HepG2 (cell line): Measurements from ENCODE around the gene PRRT2. TPM values are rescaled to one million over a fixed set of nuclear protein-coding genes. Genes with fewer than 3 reads are reported as not detected.

Source experiments
- DPF2 ChIP-seq: sonication (generic); formaldehyde crosslinking; IDR thresholded peaks from 2 replicates; pipeline ENCODE4 v1.4.0; 2020; ENCODE audit warnings: mild to moderate bottlenecking, low read depth, missing genetic modification reagents, borderline replicate concordance
- GATAD2A ChIP-seq: IDR thresholded peaks from 2 replicates; pipeline ENCODE4 v1.6.1; 2016
- GZF1 ChIP-seq: sonication (generic); formaldehyde crosslinking; IDR thresholded peaks from 2 replicates; pipeline ENCODE4 v1.5.1; 2020; ENCODE audit warnings: mild to moderate bottlenecking, missing genetic modification reagents
- HCFC1 ChIP-seq: fragments of 150-350 bp; IDR thresholded peaks from 2 replicates; pipeline ENCODE4 v1.6.1; 2014; ENCODE audit warnings: low read depth, low read length
- HMGA1 ChIP-seq: sonication (generic); formaldehyde crosslinking; conservative IDR thresholded peaks from 2 replicates; pipeline ENCODE4 v1.4.0; 2020; ENCODE audit warnings: missing genetic modification reagents
- MEIS2 ChIP-seq: sonication (generic); formaldehyde crosslinking; IDR thresholded peaks from 2 replicates; pipeline ENCODE4 v1.9.0; 2021; ENCODE audit warnings: mild to moderate bottlenecking, missing genetic modification reagents
- RBAK ChIP-seq: sonication (generic); formaldehyde crosslinking; IDR thresholded peaks from 2 replicates; pipeline ENCODE4 v1.5.1; 2020; ENCODE audit warnings: mild to moderate bottlenecking, missing genetic modification reagents
- SIN3B ChIP-seq: fragments of 150-350 bp; IDR thresholded peaks from 2 replicates; pipeline ENCODE4 v1.6.1; 2014; ENCODE audit warnings: low read length
- ZNF562 ChIP-seq: sonication (generic); formaldehyde crosslinking; IDR thresholded peaks from 2 replicates; pipeline ENCODE4 v1.8.0; 2022; ENCODE audit warnings: missing genetic modification reagents, borderline replicate concordance
- polyA plus RNA-seq, 8 experiments: library from polyadenylated mRNA; depleted of rRNA in 3 of 8; stranded (reverse) in 7 of 8; unstranded in 1 of 8; fragments of >200 nt; fragmentation: Illumina TruSeq in 4 of 8; extraction: Trizol in 4 of 8; gene quantifications; 2 replicates each; pipeline versions ENCODE4 v1.2.1 to v1.2.3, GENCODE V29; 2011 to 2016; ENCODE audit warnings: low read depth in 4 of 8, missing spikeins in 1 of 8, mixed read lengths in 1 of 8; ENCODE audit not compliant: insufficient read depth in 1 of 8
- total RNA-seq, 5 experiments: library from RNA; depleted of rRNA; stranded (reverse); fragments of >200 nt; fragmentation: Illumina TruSeq; extraction: Trizol; gene quantifications; 2 replicates each; pipeline ENCODE4 v1.2.3, GENCODE V29; 2016; ENCODE audit warnings: low read depth in 1 of 5
- TF ChIP-seq, protein P1 (sequence below): sonication (generic); formaldehyde crosslinking; IDR thresholded peaks from 2 replicates; pipeline ENCODE4 v1.5.1; 2020; ENCODE audit warnings: missing genetic modification reagents, mild to moderate bottlenecking, borderline replicate concordance
- TF ChIP-seq, protein P2 (sequence below): sonication (generic); formaldehyde crosslinking; IDR thresholded peaks from 2 replicates; pipeline ENCODE4 v1.4.0; 2020; ENCODE audit warnings: mild to moderate bottlenecking, missing genetic modification reagents, borderline replicate concordance
- TF ChIP-seq, protein P3 (sequence below): IDR thresholded peaks from 2 replicates; pipeline ENCODE4 v1.4.0; 2020; ENCODE audit warnings: mild to moderate bottlenecking, missing genetic modification reagents
- TF ChIP-seq, protein P4 (sequence below): sonication (generic); formaldehyde crosslinking; IDR thresholded peaks from 2 replicates; pipeline ENCODE4 v1.5.0; 2020; ENCODE audit warnings: missing genetic modification reagents
- TF ChIP-seq, protein P5 (sequence below): sonication (generic); formaldehyde crosslinking; IDR thresholded peaks from 2 replicates; pipeline ENCODE4 v1.4.0; 2020; ENCODE audit warnings: mild to moderate bottlenecking, missing genetic modification reagents
- TF ChIP-seq, protein P6 (sequence below): sonication (generic); formaldehyde crosslinking; IDR thresholded peaks from 2 replicates; pipeline ENCODE4 v1.8.1; 2023; ENCODE audit warnings: missing genetic modification reagents, inconsistent platforms, borderline replicate concordance

PRRT2 gene
- total and polyA plus RNA-seq, 2 of the 13 experiments (the other 11 are each of a cell fraction or from before 2014, with no cell fraction given) = 0.51 to 1.1 TPM

DNA sequence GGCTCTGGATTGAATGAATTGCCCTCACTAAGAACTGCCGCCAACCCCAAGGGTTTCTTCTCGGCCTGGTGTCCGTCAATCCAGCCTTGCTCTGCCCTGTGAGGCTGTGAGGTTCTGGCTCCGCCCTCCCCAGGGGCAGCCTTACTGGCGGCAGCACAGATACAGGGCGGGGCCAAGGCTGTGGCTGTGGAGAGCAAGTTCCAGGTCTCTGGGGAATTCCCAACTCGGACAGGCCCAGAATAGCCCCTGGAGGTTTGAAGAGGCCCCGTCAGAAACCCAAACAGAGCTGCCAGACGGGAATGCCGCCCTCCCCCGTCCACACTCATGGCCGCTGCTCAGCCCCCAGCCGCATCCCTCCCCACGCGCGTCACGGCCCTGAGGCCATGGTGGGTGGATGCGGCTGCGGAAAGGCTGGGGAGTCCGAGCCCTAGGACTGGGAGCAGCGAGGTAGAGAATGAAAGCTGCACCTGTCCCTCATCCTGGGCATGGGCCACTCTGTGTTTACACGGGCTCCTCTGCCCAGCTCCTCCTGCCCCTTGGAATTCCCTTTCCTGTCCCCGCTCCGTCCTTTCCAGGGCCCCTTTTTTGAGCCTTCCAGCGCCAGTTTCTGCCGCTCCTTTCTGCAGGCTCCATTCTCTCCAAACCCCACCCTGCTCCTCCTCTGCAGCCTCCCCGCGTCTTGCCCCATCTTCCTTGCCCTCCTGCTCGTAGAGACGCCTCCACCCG, 660 bp upstream of the PRRT2 start (continued):
- TF ChIP-seq, protein P1, sequence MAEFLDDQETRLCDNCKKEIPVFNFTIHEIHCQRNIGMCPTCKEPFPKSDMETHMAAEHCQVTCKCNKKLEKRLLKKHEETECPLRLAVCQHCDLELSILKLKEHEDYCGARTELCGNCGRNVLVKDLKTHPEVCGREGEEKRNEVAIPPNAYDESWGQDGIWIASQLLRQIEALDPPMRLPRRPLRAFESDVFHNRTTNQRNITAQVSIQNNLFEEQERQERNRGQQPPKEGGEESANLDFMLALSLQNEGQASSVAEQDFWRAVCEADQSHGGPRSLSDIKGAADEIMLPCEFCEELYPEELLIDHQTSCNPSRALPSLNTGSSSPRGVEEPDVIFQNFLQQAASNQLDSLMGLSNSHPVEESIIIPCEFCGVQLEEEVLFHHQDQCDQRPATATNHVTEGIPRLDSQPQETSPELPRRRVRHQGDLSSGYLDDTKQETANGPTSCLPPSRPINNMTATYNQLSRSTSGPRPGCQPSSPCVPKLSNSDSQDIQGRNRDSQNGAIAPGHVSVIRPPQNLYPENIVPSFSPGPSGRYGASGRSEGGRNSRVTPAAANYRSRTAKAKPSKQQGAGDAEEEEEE = no peak
- TF ChIP-seq DPF2 (CRISPR knock-in tag) (0 out of 2 replicates have a peak, but pooled peaks have one; percentile 5), RBAK (no peak), MEIS2 (CRISPR knock-in tag) (no peak), GATAD2A (peak; percentile 41; the same call in 1 of the 2 replicates), HCFC1 (no peak), HMGA1 (CRISPR knock-in tag) (no peak), ZNF562 (CRISPR knock-in tag) (no peak), SIN3B (no peak), GZF1 (CRISPR knock-in tag) (0 out of 2 replicates have a peak, but pooled peaks have one; percentile 59)
- TF ChIP-seq, protein P2, sequence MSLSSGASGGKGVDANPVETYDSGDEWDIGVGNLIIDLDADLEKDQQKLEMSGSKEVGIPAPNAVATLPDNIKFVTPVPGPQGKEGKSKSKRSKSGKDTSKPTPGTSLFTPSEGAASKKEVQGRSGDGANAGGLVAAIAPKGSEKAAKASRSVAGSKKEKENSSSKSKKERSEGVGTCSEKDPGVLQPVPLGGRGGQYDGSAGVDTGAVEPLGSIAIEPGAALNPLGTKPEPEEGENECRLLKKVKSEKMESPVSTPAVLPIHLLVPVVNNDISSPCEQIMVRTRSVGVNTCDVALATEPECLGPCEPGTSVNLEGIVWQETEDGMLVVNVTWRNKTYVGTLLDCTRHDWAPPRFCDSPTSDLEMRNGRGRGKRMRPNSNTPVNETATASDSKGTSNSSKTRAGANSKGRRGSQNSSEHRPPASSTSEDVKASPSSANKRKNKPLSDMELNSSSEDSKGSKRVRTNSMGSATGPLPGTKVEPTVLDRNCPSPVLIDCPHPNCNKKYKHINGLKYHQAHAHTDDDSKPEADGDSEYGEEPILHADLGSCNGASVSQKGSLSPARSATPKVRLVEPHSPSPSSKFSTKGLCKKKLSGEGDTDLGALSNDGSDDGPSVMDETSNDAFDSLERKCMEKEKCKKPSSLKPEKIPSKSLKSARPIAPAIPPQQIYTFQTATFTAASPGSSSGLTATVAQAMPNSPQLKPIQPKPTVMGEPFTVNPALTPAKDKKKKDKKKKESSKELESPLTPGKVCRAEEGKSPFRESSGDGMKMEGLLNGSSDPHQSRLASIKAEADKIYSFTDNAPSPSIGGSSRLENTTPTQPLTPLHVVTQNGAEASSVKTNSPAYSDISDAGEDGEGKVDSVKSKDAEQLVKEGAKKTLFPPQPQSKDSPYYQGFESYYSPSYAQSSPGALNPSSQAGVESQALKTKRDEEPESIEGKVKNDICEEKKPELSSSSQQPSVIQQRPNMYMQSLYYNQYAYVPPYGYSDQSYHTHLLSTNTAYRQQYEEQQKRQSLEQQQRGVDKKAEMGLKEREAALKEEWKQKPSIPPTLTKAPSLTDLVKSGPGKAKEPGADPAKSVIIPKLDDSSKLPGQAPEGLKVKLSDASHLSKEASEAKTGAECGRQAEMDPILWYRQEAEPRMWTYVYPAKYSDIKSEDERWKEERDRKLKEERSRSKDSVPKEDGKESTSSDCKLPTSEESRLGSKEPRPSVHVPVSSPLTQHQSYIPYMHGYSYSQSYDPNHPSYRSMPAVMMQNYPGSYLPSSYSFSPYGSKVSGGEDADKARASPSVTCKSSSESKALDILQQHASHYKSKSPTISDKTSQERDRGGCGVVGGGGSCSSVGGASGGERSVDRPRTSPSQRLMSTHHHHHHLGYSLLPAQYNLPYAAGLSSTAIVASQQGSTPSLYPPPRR (CRISPR knock-in tag) = no peak
- TF ChIP-seq, protein P3, sequence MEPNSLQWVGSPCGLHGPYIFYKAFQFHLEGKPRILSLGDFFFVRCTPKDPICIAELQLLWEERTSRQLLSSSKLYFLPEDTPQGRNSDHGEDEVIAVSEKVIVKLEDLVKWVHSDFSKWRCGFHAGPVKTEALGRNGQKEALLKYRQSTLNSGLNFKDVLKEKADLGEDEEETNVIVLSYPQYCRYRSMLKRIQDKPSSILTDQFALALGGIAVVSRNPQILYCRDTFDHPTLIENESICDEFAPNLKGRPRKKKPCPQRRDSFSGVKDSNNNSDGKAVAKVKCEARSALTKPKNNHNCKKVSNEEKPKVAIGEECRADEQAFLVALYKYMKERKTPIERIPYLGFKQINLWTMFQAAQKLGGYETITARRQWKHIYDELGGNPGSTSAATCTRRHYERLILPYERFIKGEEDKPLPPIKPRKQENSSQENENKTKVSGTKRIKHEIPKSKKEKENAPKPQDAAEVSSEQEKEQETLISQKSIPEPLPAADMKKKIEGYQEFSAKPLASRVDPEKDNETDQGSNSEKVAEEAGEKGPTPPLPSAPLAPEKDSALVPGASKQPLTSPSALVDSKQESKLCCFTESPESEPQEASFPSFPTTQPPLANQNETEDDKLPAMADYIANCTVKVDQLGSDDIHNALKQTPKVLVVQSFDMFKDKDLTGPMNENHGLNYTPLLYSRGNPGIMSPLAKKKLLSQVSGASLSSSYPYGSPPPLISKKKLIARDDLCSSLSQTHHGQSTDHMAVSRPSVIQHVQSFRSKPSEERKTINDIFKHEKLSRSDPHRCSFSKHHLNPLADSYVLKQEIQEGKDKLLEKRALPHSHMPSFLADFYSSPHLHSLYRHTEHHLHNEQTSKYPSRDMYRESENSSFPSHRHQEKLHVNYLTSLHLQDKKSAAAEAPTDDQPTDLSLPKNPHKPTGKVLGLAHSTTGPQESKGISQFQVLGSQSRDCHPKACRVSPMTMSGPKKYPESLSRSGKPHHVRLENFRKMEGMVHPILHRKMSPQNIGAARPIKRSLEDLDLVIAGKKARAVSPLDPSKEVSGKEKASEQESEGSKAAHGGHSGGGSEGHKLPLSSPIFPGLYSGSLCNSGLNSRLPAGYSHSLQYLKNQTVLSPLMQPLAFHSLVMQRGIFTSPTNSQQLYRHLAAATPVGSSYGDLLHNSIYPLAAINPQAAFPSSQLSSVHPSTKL (CRISPR knock-in tag) = peak; percentile 34; the same call in 1 of the 2 replicates
- TF ChIP-seq, protein P4, sequence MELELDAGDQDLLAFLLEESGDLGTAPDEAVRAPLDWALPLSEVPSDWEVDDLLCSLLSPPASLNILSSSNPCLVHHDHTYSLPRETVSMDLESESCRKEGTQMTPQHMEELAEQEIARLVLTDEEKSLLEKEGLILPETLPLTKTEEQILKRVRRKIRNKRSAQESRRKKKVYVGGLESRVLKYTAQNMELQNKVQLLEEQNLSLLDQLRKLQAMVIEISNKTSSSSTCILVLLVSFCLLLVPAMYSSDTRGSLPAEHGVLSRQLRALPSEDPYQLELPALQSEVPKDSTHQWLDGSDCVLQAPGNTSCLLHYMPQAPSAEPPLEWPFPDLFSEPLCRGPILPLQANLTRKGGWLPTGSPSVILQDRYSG (CRISPR knock-in tag) = no peak
- TF ChIP-seq, protein P5, sequence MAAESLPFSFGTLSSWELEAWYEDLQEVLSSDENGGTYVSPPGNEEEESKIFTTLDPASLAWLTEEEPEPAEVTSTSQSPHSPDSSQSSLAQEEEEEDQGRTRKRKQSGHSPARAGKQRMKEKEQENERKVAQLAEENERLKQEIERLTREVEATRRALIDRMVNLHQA (CRISPR knock-in tag) = no peak
- TF ChIP-seq, protein P6, sequence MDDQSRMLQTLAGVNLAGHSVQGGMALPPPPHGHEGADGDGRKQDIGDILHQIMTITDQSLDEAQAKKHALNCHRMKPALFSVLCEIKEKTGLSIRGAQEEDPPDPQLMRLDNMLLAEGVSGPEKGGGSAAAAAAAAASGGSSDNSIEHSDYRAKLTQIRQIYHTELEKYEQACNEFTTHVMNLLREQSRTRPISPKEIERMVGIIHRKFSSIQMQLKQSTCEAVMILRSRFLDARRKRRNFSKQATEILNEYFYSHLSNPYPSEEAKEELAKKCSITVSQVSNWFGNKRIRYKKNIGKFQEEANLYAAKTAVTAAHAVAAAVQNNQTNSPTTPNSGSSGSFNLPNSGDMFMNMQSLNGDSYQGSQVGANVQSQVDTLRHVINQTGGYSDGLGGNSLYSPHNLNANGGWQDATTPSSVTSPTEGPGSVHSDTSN = no peak
